Loucy (cell line): ENCODE measurements around the gene KATNAL2.

ENCODE experiments used
- CTCF ChIP-seq: fragments of 200-600 bp; sonication (generic); conservative IDR thresholded peaks from 2 replicates; pipeline ENCODE4 v1.5.1; 2014; ENCODE audit warnings: mild to moderate bottlenecking, antibody characterized with exemption, low read length
- EZH2phosphoT487 ChIP-seq: fragments of 200-600 bp; IDR thresholded peaks from 2 replicates; pipeline ENCODE4 v1.6.1; 2018; ENCODE audit warnings: antibody characterized with exemption, mild to moderate bottlenecking, moderate library complexity, borderline replicate concordance

GRCh38 chr18:46946656-46947282, 29.4 kb downstream of the KATNAL2 start:
- TF ChIP-seq CTCF: no peak
- no peak for TF ChIP-seq EZH2phosphoT487
